NCI-H2107 treated with DMSO at 0.1 percent for 48 hours (cell line): Measurements from ENCODE around the gene DBR1.

ENCODE experiments used
- DNase-seq: peaks from one replicate; lab custom pipeline; 2025; ENCODE audit not compliant: unreplicated experiment; lab: John Stamatoyannopoulos, UW

The DBR1 gene

GRCh38 chr3:138174421-138175131, at the start of gene DBR1:
Gene DBR1 (minus strand): TSS chr3:138174921. CDS start chr3:138174795, 126 bp downstream.
- DNase-seq = peak; percentile 76

- DNase-seq = no peak
These were observed 48.2 kb upstream of the DBR1 start for GRCh38 chr3:138222942-138223287.

- no peak for DNase-seq
These were observed 47.6 kb upstream of the DBR1 start for GRCh38 chr3:138222131-138222941.

- DNase-seq = no peak
These were observed 46.1 kb upstream of the DBR1 start for GRCh38 chr3:138220788-138221187.

- no peak for DNase-seq
These were observed 45.5 kb upstream of the DBR1 start for GRCh38 chr3:138220242-138220641.

- DNase-seq = no peak
These were observed 44.5 kb upstream of the DBR1 start for GRCh38 chr3:138219255-138219654.

GRCh38 chr3:138213398-138214085, 38.8 kb upstream of the DBR1 start:
- no peak for DNase-seq

GRCh38 chr3:138210528-138210927, 35.8 kb upstream of the DBR1 start:
- DNase-seq = no peak

- DNase-seq = no peak
These were observed 31.5 kb upstream of the DBR1 start for GRCh38 chr3:138206196-138206595.

GRCh38 chr3:138205527-138205926, 30.8 kb upstream of the DBR1 start:
- DNase-seq = no peak

GRCh38 chr3:138203938-138204337, 29.2 kb upstream of the DBR1 start:
- no peak for DNase-seq

GRCh38 chr3:138202945-138203701, 28.4 kb upstream of the DBR1 start:
- DNase-seq = no peak

GRCh38 chr3:138200424-138200823, 25.7 kb upstream of the DBR1 start:
- DNase-seq = no peak

- no peak for DNase-seq
These were observed 25.1 kb upstream of the DBR1 start for GRCh38 chr3:138199851-138200250.

GRCh38 chr3:138197524-138197923, 22.8 kb upstream of the DBR1 start:
- DNase-seq = no peak

- DNase-seq = no peak
These were observed 22.3 kb upstream of the DBR1 start for GRCh38 chr3:138197058-138197457.

- DNase-seq = no peak
These were observed 21.3 kb upstream of the DBR1 start for GRCh38 chr3:138196023-138196422.

- DNase-seq = peak; percentile 63
These were observed 20.8 kb upstream of the DBR1 start for GRCh38 chr3:138195481-138195880.

- DNase-seq = no peak
These were observed 13.5 kb upstream of the DBR1 start for GRCh38 chr3:138188013-138188730.

GRCh38 chr3:138187296-138188012, 12.7 kb upstream of the DBR1 start, which contains the start of gene ARMC8:
Gene ARMC8 (plus strand): TSS chr3:138187301. CDS start chr3:138187555, 254 bp downstream.
- no peak for DNase-seq
